ENCODE results near the gene RGS6.

DNA sequence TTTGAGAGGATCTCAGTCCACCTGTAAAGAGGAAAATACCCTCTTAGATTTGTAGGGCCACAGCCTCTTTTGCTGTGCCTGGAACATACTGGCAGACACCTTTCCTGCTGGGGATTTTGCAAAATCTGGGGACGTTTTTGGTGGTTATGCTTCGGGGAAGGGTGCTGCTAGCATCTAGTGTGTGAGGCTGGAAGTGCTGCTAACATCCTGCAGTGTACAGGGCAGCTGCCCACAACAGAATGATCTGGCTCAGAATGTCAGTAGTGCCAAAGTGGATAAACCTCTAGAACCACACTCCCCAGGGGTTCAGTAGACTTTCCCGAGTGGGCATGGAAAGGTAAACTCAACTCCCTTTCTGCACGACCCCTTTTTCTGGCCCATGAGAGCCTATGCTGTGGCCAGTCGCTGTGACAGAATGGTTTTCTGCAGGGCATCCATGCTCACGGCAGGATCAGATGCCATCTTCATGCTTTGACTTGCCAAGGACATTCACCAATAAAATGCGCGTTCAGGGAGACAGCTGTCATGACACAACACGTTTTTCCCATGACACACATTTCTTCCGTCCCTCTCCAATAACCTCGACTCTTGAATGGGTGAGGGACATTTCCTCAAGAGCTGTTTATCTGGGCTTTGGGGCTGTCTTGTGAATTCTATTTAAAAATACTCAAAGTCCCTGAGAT lies 240.9 kb downstream of the RGS6 start:
- TF ChIP-seq, protein P1, sequence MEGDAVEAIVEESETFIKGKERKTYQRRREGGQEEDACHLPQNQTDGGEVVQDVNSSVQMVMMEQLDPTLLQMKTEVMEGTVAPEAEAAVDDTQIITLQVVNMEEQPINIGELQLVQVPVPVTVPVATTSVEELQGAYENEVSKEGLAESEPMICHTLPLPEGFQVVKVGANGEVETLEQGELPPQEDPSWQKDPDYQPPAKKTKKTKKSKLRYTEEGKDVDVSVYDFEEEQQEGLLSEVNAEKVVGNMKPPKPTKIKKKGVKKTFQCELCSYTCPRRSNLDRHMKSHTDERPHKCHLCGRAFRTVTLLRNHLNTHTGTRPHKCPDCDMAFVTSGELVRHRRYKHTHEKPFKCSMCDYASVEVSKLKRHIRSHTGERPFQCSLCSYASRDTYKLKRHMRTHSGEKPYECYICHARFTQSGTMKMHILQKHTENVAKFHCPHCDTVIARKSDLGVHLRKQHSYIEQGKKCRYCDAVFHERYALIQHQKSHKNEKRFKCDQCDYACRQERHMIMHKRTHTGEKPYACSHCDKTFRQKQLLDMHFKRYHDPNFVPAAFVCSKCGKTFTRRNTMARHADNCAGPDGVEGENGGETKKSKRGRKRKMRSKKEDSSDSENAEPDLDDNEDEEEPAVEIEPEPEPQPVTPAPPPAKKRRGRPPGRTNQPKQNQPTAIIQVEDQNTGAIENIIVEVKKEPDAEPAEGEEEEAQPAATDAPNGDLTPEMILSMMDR (IDR thresholded peaks at IDR 0.05; ENCODE audit: low read length) = no peak
- no peak for TF ChIP-seq EZH2 (IDR thresholded peaks at IDR 0.05; ENCODE audit: borderline replicate concordance, low read length)

Data from OCI-LY1 (cell line).